K562 (cell line): Measurements from ENCODE around the gene GOLGA6L9. TPM values are rescaled to one million over a fixed set of nuclear protein-coding genes. Genes with fewer than 3 reads are reported as not detected.
A peak's percentile ranks its signal among the peaks of the same experiment; 100 is the strongest.
"Not testable (repeated sequence)": the region's sequence is repeated elsewhere in the genome, so short reads cannot be mapped to it uniquely, and the experiment has no call there.

Experiments used
- ATAC-seq: fragments of 200-7000 bp; cut with Tn5 transposase; 3 replicates; pipeline ENCODE4 v1.9.1; 2020; ENCODE audit warnings: moderate library complexity
- BruUV-seq: library from RNA; stranded (reverse); fragments of 400-500 nt; replicated peaks from 2 replicates; lab custom pipeline; 2021; lab: Mats Ljungman, UMichigan
- CTCF ChIA-PET: fragments of 300-600 bp; formaldehyde crosslinking; extraction: SDS; loops from one replicate; lab custom pipeline; 2021; ENCODE audit warnings: low intra/inter-chr PET ratio; lab: Yijun Ruan, JAX
- POLR2A ChIA-PET: fragments of 300-600, 350-650 bp; sonication (Branson Sonifier 250); formaldehyde crosslinking; extraction: SDS; loops from one replicate; lab custom pipeline; 2021; ENCODE audit warnings: antibody characterized with exemption, inconsistent platforms; lab: Yijun Ruan, JAX
- DNase-seq, 4 experiments: peaks; one replicate each; pipeline versions ENCODE4 v3.0.0 to v3.0.0-alpha.2; 2011 to 2018; ENCODE audit warnings: low spot score in 3 of 4, mixed read lengths in 3 of 4; ENCODE audit errors: extremely low read depth in 1 of 4
- FAIRE-seq: peaks from 2 replicates; lab custom pipeline; 2011; peaks lifted over from hg19 to GRCh38; lab: Jason Lieb, UNC
- H2AFZ ChIP-seq: 2 replicates; pipeline ENCODE4 v1.6.0; 2011; ENCODE audit warnings: low read depth, low read length, control low read depth, inconsistent platforms
- H3K27ac ChIP-seq: fragments of 200-600 bp; 3 replicates; pipeline ENCODE4 v1.8.0; 2011; ENCODE audit warnings: low read depth, mild to moderate bottlenecking, control low read depth, inconsistent platforms, low read length, moderate library complexity, mixed read lengths; ENCODE audit errors: extremely low read depth
- H3K27me3 ChIP-seq, 2 experiments: fragments of 300-600 bp in 1 of 2; 2 replicates in 1 of 2; 3 replicates in 1 of 2; pipeline versions ENCODE4 v1.6.0 to v1.8.0; 2011; ENCODE audit warnings: inconsistent platforms in 2 of 2, low read length in 2 of 2, mild to moderate bottlenecking in 1 of 2, mixed read lengths in 1 of 2, moderate library complexity in 1 of 2; ENCODE audit not compliant: control insufficient read depth in 2 of 2, insufficient read depth in 2 of 2
- H3K36me3 ChIP-seq: fragments of 300-600 bp; 3 replicates; pipeline ENCODE4 v1.8.0; 2011; ENCODE audit warnings: mild to moderate bottlenecking, low read length, inconsistent platforms; ENCODE audit not compliant: control insufficient read depth, insufficient read depth
- H3K4me1 ChIP-seq, 2 experiments: fragments of 200-600 bp in 1 of 2; replicated peaks in 1 of 2; 2 replicates in 1 of 2; 3 replicates in 1 of 2; pipeline versions ENCODE4 v1.5.1 to v1.8.0; 2011; ENCODE audit warnings: inconsistent platforms in 2 of 2, low read length in 2 of 2, mild to moderate bottlenecking in 1 of 2, mixed read lengths in 1 of 2, moderate library complexity in 1 of 2; ENCODE audit not compliant: control insufficient read depth in 2 of 2, insufficient read depth in 2 of 2
- H3K4me2 ChIP-seq: 2 replicates; pipeline ENCODE4 v1.6.1; 2011; ENCODE audit warnings: low read length, control low read depth, inconsistent platforms, mixed read lengths; ENCODE audit not compliant: insufficient read depth
- H3K4me3 ChIP-seq: fragments of 200-600 bp; sonication (generic), shearing (Covaris generic); 2 replicates; pipeline ENCODE4 v1.5.1; 2016; ENCODE audit warnings: control low read depth, inconsistent platforms
- H3K79me2 ChIP-seq: fragments of 200-600 bp; 3 replicates; pipeline ENCODE4 v1.8.0; 2011; ENCODE audit warnings: low read length, inconsistent platforms; ENCODE audit not compliant: control insufficient read depth, insufficient read depth
- H3K9ac ChIP-seq, 2 experiments: 2 replicates each; pipeline versions ENCODE4 v1.6.0 to v1.6.1; 2011; ENCODE audit warnings: low read depth in 2 of 2, low read length in 2 of 2, control low read depth in 1 of 2, inconsistent platforms in 1 of 2, mild to moderate bottlenecking in 1 of 2, mixed read lengths in 1 of 2; ENCODE audit not compliant: insufficient read depth in 1 of 2
- H3K9me1 ChIP-seq: one replicate; pipeline ENCODE4 v1.6.0; 2011; ENCODE audit warnings: inconsistent platforms, mild to moderate bottlenecking, low read length, moderate library complexity; ENCODE audit not compliant: control insufficient read depth, insufficient read depth
- H3K9me3 ChIP-seq: replicated peaks from 2 replicates; pipeline ENCODE4 v1.5.1; 2011; ENCODE audit warnings: low read depth, low read length, inconsistent platforms; ENCODE audit not compliant: control insufficient read depth, insufficient read depth
- H4K20me1 ChIP-seq: replicated peaks from 2 replicates; pipeline ENCODE4 v1.6.1; 2011; ENCODE audit warnings: low read length, inconsistent platforms, mixed read lengths; ENCODE audit not compliant: control insufficient read depth, insufficient read depth
- POLR2G ChIP-seq: fragments of 200-400 bp; formaldehyde crosslinking; IDR thresholded peaks from 2 replicates; pipeline ENCODE4 v1.6.1; 2017; ENCODE audit warnings: low read depth, mild to moderate bottlenecking, antibody characterized with exemption, low read length, moderate library complexity
- WGBS: fragments of 100-300 bp; shearing (Covaris generic); methylation state at CpG from one replicate; pipeline ENCODE4 v1.1.6; 2016; ENCODE audit warnings: low coverage, mixed read lengths; ENCODE audit not compliant: insufficient coverage; ENCODE audit errors: missing lambda C conversion rate; 5-methylcytosine and 5-hydroxymethylcytosine counted together
- in situ Hi-C: fragments of 300-500 bp; cut with MboI; formaldehyde crosslinking; loops from 4 replicates; pipeline ENCODE4 v1.15.0; 2018; ENCODE audit warnings: inconsistent platforms, mixed read lengths
- intact Hi-C: fragments of 100-400 bp; cut with micrococcal nuclease; formaldehyde crosslinking; loops from 2 replicates; pipeline ENCODE4 v1.14.2; 2022
- polyA plus RNA-seq, 8 experiments: library from polyadenylated mRNA; depleted of rRNA in 4 of 8; stranded (reverse) in 5 of 8; unstranded in 3 of 8; fragments of >200 nt; fragmentation: Nextera tagmentation in 2 of 8; fragmentation: Illumina TruSeq in 1 of 8; extraction: Ambion mirVana in 2 of 8; extraction: Trizol in 1 of 8; gene quantifications; 2 replicates each; pipeline versions ENCODE4 v1.2.1 to v1.2.3, GENCODE V29; 2011 to 2014; ENCODE audit warnings: inconsistent platforms in 1 of 8, missing spikeins in 1 of 8
- total RNA-seq, 7 experiments: library from RNA; depleted of rRNA in 6 of 7; stranded (reverse); fragments of >200 nt in 6 of 7; fragmentation: Illumina TruSeq in 2 of 7; extraction: Trizol in 2 of 7; gene quantifications; 2 replicates each; pipeline versions ENCODE4 v1.2.1 to v1.2.3, GENCODE V29; 2011 to 2021; ENCODE audit warnings: low replicate concordance in 1 of 7

GOLGA6L9 gene
- total and polyA plus RNA-seq, 9 of the 15 experiments (the other 6 are each of a cell fraction or from before 2014, with no cell fraction given), result 1.1 to 11.4 (median 5.8) TPM

GRCh38 chr15:82445420-82445819, 15.8 kb downstream of the GOLGA6L9 start (continued):
- peak; percentile 46; the same call in 1 of the 2 replicates for TF ChIP-seq POLR2G

GRCh38 chr15:82457336-82457735, 27.7 kb downstream of the GOLGA6L9 start:
- H4K20me1 ChIP-seq, H3K9me3 ChIP-seq, intact Hi-C loops, H3K9me1 ChIP-seq, H3K4me3 ChIP-seq, ATAC-seq, H3K36me3 ChIP-seq, H3K9ac ChIP-seq, H3K79me2 ChIP-seq, H3K4me1 ChIP-seq, in situ Hi-C loops, H3K27ac ChIP-seq, H3K27me3 ChIP-seq, DNase-seq, FAIRE-seq, POLR2A ChIA-PET, BruUV-seq, H3K4me2 ChIP-seq, CTCF ChIA-PET, H2AFZ ChIP-seq: not testable (repeated sequence)
- 85% methylated on average over 2 of the region's 4 CpGs for WGBS

GRCh38 chr15:82465629-82466028, 36.0 kb downstream of the GOLGA6L9 start:
- H3K27me3 ChIP-seq, H3K4me1 ChIP-seq, H3K9ac ChIP-seq, H3K79me2 ChIP-seq, H3K27ac ChIP-seq, BruUV-seq, POLR2A ChIA-PET, H4K20me1 ChIP-seq, in situ Hi-C loops, intact Hi-C loops, H2AFZ ChIP-seq, H3K9me1 ChIP-seq, DNase-seq, H3K4me3 ChIP-seq, H3K36me3 ChIP-seq, CTCF ChIA-PET, H3K4me2 ChIP-seq, H3K9me3 ChIP-seq, FAIRE-seq: not testable (repeated sequence)
- no CpG with 5 or more reads among the region's 5 CpGs for WGBS
- peak; percentile 52 for ATAC-seq
